Measurements from ENCODE around the gene MS4A2.

DNA sequence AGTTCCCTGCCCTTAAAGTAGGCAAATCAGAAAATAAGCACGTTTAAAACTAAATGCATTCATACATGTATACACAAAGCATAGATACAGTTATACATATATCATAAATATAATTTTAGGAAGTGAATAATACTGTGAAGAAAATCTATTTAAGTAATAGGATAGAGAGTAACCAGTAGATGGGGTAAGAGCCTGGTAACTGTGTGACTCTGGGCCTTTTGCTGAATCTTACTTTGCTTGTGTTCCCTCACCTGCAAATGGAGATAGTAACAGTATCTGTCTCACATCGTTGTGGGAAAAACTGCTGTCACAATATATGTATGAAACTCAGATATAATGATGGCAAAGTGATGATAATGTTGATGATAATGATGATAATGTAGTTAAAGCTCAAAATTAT lies 29.9 kb downstream of the MS4A2 start:
- TF ChIP-seq EP300 (IDR thresholded peaks at IDR 0.05) (no peak), CTCF (IDR thresholded peaks at IDR 0.05) (no peak), POLR2A (IDR thresholded peaks at IDR 0.05) (no peak), POLR2AphosphoS5 (IDR thresholded peaks at IDR 0.05) (no peak)
